ENCODE measurements around the gene GPT2. TPM values are rescaled to one million over a fixed set of nuclear protein-coding genes. Genes with fewer than 3 reads are reported as not detected.

Gene GPT2
- total RNA-seq, 2 donors from 2014 or later: 28.8 to 45.3 TPM

DNA sequence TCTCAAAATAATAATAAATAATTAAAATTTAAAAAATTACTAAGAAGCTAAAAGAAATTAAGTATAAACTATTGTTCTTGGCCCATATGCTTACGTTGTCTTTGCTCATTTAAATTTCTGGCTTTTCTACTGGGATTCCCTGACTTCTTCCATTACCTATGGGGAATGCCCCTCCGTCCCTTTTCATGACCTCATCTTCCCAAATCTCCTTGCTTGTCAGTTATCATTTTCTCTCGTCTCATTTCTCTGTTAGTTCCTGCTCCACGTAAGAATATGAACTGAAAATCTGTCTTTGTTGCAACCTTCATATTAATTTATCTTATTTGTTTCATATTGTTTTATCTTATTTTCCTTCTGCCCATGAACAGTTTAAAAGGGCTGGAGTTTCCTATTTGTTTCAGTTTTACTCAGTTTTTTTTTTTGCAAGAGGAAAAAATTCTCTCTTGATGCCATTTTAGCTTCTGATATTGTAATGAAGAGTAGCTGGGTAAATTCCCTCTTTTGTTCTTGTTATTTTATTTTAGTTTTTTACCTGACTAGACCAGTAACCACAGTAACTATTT is 91.8 kb downstream of the GPT2 start:
- Histone ChIP-seq H3K4me1 (no peaks in the 10 kb centered on the region), H3K9me3 (no peaks in the 10 kb centered on the region), H3K27ac (no peak overlapping the region), H3K36me3 (no peaks in the 10 kb centered on the region), H3K27me3 (no peaks in the 10 kb centered on the region), H3K4me3 (no peak overlapping the region), H3K9ac (ENCODE audit: low read depth in 2 of 2, low read length in 2 of 2) (no peak overlapping the region)
- intact Hi-C loops (cut with DNase I): no loop called here
- no peak for DNase-seq
- TF ChIP-seq, protein P1, sequence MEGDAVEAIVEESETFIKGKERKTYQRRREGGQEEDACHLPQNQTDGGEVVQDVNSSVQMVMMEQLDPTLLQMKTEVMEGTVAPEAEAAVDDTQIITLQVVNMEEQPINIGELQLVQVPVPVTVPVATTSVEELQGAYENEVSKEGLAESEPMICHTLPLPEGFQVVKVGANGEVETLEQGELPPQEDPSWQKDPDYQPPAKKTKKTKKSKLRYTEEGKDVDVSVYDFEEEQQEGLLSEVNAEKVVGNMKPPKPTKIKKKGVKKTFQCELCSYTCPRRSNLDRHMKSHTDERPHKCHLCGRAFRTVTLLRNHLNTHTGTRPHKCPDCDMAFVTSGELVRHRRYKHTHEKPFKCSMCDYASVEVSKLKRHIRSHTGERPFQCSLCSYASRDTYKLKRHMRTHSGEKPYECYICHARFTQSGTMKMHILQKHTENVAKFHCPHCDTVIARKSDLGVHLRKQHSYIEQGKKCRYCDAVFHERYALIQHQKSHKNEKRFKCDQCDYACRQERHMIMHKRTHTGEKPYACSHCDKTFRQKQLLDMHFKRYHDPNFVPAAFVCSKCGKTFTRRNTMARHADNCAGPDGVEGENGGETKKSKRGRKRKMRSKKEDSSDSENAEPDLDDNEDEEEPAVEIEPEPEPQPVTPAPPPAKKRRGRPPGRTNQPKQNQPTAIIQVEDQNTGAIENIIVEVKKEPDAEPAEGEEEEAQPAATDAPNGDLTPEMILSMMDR (IDR thresholded peaks at IDR 0.05): no peak

DNA sequence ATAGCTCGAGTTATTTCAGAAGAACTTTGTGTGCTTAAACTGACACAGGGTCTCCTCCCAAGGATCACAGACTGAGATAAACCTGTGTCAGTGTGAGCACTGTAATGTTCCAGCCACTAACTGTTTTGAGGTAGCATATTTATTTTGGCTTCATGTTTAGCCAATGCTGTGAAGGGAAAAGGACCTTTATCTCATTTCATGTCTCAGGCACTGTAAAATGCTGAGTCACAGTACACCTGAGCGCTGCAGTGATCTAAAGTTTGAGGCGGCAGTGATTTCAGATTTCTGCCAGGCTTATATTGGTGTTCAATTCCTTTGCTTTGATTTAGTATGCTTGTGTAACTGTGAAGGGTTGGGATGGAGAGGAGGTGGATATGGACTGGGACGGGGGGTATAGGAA is 92.4 kb downstream of the GPT2 start:
- no peaks in the 10 kb centered on the region for H3K27me3 ChIP-seq
- H3K4me1 ChIP-seq: no peaks in the 10 kb centered on the region
- intact Hi-C loops (cut with DNase I): no loop called here
- H3K9ac ChIP-seq (ENCODE audit: low read depth in 2 of 2, low read length in 2 of 2): no peak overlapping the region
- peak; percentile 23 for DNase-seq
- TF ChIP-seq, protein P1 (IDR thresholded peaks at IDR 0.05): no peak
- no peaks in the 10 kb centered on the region for H3K9me3 ChIP-seq
- H3K36me3 ChIP-seq: no peaks in the 10 kb centered on the region
- H3K4me3 ChIP-seq: no peak overlapping the region
- H3K27ac ChIP-seq: no peak overlapping the region

Other genes starting within 250 kb of the GPT2 start
- gene VPS35, start 195.2 kb upstream of the GPT2 start, total RNA-seq: 100 to 1,000 TPM; 121 to 124 TPM
- gene ORC6, start 194.7 kb upstream of the GPT2 start, total RNA-seq: 10 to 100 TPM in 1 of 2 donors, 1 to 10 TPM in 1; 6.8 to 28.4 TPM
- gene MYLK3, start 136.0 kb upstream of the GPT2 start, total RNA-seq: under 1 TPM in 1 of 2 donors, not detected in 1; 0.58 TPM
- gene C16orf87, start 53.2 kb upstream of the GPT2 start, total RNA-seq: 1 to 10 TPM; 4.8 to 6.7 TPM
- gene DNAJA2, start 89.3 kb downstream of the GPT2 start, total RNA-seq: 10 to 100 TPM; 58.2 to 70.4 TPM